ENCODE data around the gene ARF5.

DNA sequence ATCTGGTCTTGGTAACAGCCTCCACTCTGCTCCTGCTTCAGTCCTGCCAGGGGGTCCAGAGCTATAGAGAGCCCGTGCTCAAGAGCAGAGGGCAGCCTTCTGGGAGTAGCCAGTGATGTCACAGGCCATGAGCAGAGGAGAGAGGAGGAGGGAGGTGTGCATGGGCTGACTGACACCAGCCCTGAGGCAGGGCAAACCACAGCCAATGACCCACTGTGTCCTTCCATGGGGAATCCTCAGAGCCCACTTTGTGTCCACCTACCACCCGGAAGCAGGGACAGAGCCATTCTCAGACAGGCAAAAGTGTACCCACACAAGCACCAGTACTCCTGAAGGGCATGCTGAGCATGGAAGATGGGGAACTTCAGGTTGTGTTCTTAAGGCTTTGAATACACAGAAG lies 29.8 kb downstream of the ARF5 start, which contains the start of gene PAX4:
- TF ChIP-seq, protein P1, sequence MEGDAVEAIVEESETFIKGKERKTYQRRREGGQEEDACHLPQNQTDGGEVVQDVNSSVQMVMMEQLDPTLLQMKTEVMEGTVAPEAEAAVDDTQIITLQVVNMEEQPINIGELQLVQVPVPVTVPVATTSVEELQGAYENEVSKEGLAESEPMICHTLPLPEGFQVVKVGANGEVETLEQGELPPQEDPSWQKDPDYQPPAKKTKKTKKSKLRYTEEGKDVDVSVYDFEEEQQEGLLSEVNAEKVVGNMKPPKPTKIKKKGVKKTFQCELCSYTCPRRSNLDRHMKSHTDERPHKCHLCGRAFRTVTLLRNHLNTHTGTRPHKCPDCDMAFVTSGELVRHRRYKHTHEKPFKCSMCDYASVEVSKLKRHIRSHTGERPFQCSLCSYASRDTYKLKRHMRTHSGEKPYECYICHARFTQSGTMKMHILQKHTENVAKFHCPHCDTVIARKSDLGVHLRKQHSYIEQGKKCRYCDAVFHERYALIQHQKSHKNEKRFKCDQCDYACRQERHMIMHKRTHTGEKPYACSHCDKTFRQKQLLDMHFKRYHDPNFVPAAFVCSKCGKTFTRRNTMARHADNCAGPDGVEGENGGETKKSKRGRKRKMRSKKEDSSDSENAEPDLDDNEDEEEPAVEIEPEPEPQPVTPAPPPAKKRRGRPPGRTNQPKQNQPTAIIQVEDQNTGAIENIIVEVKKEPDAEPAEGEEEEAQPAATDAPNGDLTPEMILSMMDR (IDR thresholded peaks at IDR 0.05) = no peak
- no peak for TF ChIP-seq POLR2AphosphoS5 (IDR thresholded peaks at IDR 0.05)
- TF ChIP-seq POLR2A (IDR thresholded peaks at IDR 0.05) = no peak
- no peak for TF ChIP-seq EP300 (IDR thresholded peaks at IDR 0.05)
